Stimulated activated CD4-positive, alpha-beta T cell treated with anti-CD3 and anti-CD28 coated beads, TNF-alpha, amount 100 ng/mL, for 48 hours (primary cell): ENCODE data around the gene IL3.
A peak's percentile ranks its signal among the peaks of the same experiment; 100 is the strongest.

ENCODE experiments used
- DNase-seq, 3 donors: peaks; one replicate each; pipeline ENCODE4 v3.0.0-alpha.2; 2020; ENCODE audit warnings: low read depth in 3 of 3

IL3 gene

GRCh38 chr5:132056610-132057497 lies 3.6 kb upstream of the IL3 start:
- no peak for DNase-seq

GRCh38 chr5:132057498-132058255 lies 2.8 kb upstream of the IL3 start:
- DNase-seq = no peak

- DNase-seq = no peak
These were observed 1.8 kb upstream of the IL3 start for GRCh38 chr5:132058646-132059042.

GRCh38 chr5:132059043-132059695 lies 1.3 kb upstream of the IL3 start:
- no peak for DNase-seq

GRCh38 chr5:132059696-132060500 lies 557 bp upstream of the IL3 start:
- no peak for DNase-seq

GRCh38 chr5:132063090-132063911 lies 2.8 kb downstream of the IL3 start:
- peak; percentile 64 to 82 (median 79) for DNase-seq

GRCh38 chr5:132064140-132064539 lies 3.7 kb downstream of the IL3 start:
- DNase-seq = no peak

GRCh38 chr5:132064738-132065331 lies 4.4 kb downstream of the IL3 start:
- DNase-seq = peak; percentile 64 to 80 (median 79)

GRCh38 chr5:132065351-132065937 lies 5.0 kb downstream of the IL3 start:
- peak in 1 of 3 donors; percentile 44 for DNase-seq

GRCh38 chr5:132065951-132066701 lies 5.7 kb downstream of the IL3 start:
- no peak for DNase-seq

GRCh38 chr5:132066871-132067270 lies 6.4 kb downstream of the IL3 start:
- DNase-seq = no peak

- DNase-seq = no peak
These were observed 7.0 kb downstream of the IL3 start for GRCh38 chr5:132067451-132067850.

- no peak for DNase-seq
These were observed 7.7 kb downstream of the IL3 start for GRCh38 chr5:132067941-132068808.

- DNase-seq = no peak
These were observed 9.1 kb downstream of the IL3 start for GRCh38 chr5:132069561-132069960.

- no peak for DNase-seq
These were observed 9.5 kb downstream of the IL3 start for GRCh38 chr5:132069994-132070393.

GRCh38 chr5:132070460-132071337 lies 10.2 kb downstream of the IL3 start:
- DNase-seq = peak; percentile 38 to 51 (median 48)

- no peak for DNase-seq
These were observed 10.9 kb downstream of the IL3 start for GRCh38 chr5:132071338-132071707.
